Activated naive CD4-positive, alpha-beta T cell treated with anti-CD3 and anti-CD28 coated beads for 36 hours (primary cell): ENCODE results near the gene DEK. TPM values are rescaled to one million over a fixed set of nuclear protein-coding genes. Genes with fewer than 3 reads are reported as not detected.
A peak's percentile ranks its signal among the peaks of the same experiment; 100 is the strongest.

ENCODE experiments used
- CTCF ChIA-PET: fragments of 350-600 bp; sonication (Branson Sonifier 250); formaldehyde crosslinking; loops from one replicate; lab custom pipeline; 2021; ENCODE audit warnings: antibody characterized with exemption; lab: Charles Lee
- DNase-seq: peaks from one replicate; pipeline ENCODE4 v3.0.0-alpha.2; 2020
- H3K27ac Mint-ChIP-seq: one replicate; pipeline ENCODE4 v1.8.0; 2021; ENCODE audit warnings: mild to moderate bottlenecking, mixed read lengths
- H3K27me3 Mint-ChIP-seq: one replicate; pipeline ENCODE4 v1.8.0; 2021; ENCODE audit warnings: low read depth, mixed read lengths
- H3K36me3 Mint-ChIP-seq: one replicate; pipeline ENCODE4 v1.8.0; 2021; ENCODE audit warnings: low read depth, mixed read lengths
- H3K4me1 Mint-ChIP-seq: one replicate; pipeline ENCODE4 v1.8.0; 2021; ENCODE audit warnings: low read depth, mixed read lengths
- H3K4me3 Mint-ChIP-seq: one replicate; pipeline ENCODE4 v1.8.0; 2021; ENCODE audit warnings: mild to moderate bottlenecking, moderate library complexity, mixed read lengths
- H3K9me3 Mint-ChIP-seq: one replicate; pipeline ENCODE4 v1.8.0; 2021; ENCODE audit warnings: mixed read lengths
- intact Hi-C: fragments of 100-400 bp; cut with micrococcal nuclease; formaldehyde crosslinking; loops from one replicate; pipeline ENCODE4 v1.15.1; 2023
- total RNA-seq, 2 experiments: library from RNA; stranded (reverse); gene quantifications; one replicate each; pipeline ENCODE4 v1.2.3, GENCODE V29; 2021

Gene DEK
- total RNA-seq, 2 experiments from 2014 or later: 200 to 203 TPM

DNA sequence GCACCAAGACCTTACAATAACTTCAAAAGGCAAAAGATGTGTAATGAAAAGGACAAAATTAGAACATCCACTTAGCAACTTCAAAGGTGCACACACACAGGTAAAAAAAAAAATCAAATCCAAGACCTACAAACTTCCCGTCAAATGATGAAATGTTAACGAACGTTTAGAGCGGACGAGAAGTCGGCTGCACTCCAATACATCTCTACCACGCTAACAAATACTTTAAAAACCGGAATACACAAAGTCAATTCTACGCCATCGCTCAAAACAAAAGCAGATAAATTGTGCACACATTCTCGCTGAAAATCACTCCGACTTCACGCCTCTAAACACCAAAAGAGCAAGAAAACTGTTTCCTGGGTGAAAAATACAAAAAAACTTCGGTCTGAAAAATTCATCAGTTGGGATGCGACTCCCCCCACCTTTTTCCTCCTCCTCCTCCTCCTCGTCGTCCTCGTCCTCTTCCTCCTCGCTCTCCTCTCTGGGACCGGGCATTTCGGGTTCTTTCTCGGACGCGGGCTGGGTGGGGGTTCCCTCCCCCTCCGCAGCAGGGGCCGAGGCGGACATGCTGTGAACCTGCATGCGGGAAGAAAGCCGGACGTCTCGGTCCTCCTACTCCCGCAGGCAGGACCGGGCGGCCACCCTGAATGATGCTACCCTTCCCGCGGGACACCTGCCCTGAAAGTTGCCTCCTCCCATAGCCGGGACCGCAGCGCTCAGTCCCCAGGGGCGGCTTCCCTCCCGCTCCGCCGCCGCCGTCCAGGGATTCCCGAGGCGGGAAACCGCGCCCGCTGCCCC lies 712 bp downstream of the DEK start:
- Mint-ChIP-seq H3K27ac (peak overlapping the region; percentile 98), H3K4me1 (peaks cover 51% of the 10 kb centered on the region), H3K27me3 (no peaks in the 10 kb centered on the region), H3K4me3 (peak overlapping the region; percentile 96), H3K36me3 (peaks cover 44% of the 10 kb centered on the region), H3K9me3 (peaks cover 7% of the 10 kb centered on the region)
- DNase-seq: peak; percentile 27
- CTCF ChIA-PET: interaction anchor here (0.6 kb wide), 1 partner anchor 11 kb away, joined by 4 read pairs; no protein-coding TSS in a partner anchor
- intact Hi-C loops: loop anchor here (1.0 to 5.0 kb wide), 10 partner anchors 22 to 1941 kb away; partner anchors contain the start of genes FAM8A1, KDM1B, NUP153 and RNF144B

DNA sequence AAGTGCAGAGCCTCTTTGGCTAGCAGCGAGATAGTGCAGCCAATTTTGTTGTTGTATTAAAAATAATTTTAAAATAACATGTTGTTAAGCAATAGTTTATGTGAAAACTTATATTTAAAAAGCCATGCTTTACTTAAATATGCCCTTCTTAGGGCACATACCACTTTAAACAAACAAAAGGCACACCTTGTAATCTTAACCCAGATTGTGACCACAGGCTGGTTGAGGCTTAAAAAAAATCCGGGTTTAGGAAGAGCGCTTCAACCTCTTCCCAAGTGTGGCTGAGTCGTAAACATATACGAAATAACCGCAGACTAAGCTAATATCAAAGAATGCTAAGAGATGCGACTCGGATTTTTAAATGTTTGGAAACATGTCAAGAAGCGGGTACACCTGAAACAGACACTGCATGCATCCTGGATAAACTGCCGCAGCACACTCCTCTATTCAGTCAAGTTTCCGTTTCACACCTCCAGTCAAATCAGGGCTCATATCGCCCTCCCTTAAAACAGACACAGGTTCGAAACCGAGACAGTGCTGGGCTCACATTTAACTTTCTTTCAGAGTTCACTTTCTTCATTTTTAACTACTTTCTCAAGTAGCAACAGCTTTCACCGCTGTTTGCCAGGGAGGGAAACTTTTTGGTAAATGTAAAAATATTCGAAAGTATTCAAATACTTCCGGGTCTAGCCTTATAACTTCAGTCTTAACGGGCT lies 1.5 kb downstream of the DEK start:
- H3K36me3 Mint-ChIP-seq: peaks cover 48% of the 10 kb centered on the region
- peak overlapping the region; percentile 98 for H3K27ac Mint-ChIP-seq
- H3K4me1 Mint-ChIP-seq: peaks cover 52% of the 10 kb centered on the region
- intact Hi-C loops: loop anchor here (1.0 to 5.0 kb wide), 9 partner anchors 22 to 1941 kb away; partner anchors contain the start of genes FAM8A1, KDM1B, NUP153 and TPMT
- peaks cover 7% of the 10 kb centered on the region for H3K9me3 Mint-ChIP-seq
- CTCF ChIA-PET: interaction anchor here (0.6 kb wide), 1 partner anchor 12 kb away, joined by 4 read pairs; no protein-coding TSS in a partner anchor
- H3K4me3 Mint-ChIP-seq: peak overlapping the region; percentile 96
- H3K27me3 Mint-ChIP-seq: no peaks in the 10 kb centered on the region
- DNase-seq: peak; percentile 76

DNA sequence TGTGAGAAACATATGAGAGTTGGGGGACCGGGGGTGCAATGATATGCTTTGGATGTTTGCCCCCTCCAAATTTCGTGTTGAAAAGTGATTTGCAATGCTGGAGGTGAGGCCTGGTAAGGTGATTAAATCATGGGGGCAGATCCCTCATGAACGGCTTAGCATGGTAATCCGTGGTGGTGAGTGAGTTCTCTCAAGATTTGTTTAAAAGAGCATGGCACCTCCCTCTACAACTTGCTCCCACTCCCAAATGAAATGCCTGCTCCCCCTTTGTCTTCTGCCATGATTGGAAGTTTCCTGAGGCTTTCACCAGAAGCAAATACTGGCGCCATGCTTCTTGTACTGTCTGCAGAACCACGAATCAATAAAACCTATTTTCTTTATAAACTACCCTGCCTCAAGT lies 2.5 kb downstream of the DEK start:
- Mint-ChIP-seq H3K36me3 (peaks cover 57% of the 10 kb centered on the region), H3K4me1 (peaks cover 52% of the 10 kb centered on the region), H3K9me3 (peaks cover 7% of the 10 kb centered on the region), H3K27ac (no peak overlapping the region), H3K27me3 (no peaks in the 10 kb centered on the region), H3K4me3 (peak overlapping the region; percentile 39)
- intact Hi-C loops: loop anchor here (2.0 to 5.0 kb wide), 2 partner anchors 139 to 1940 kb away; no protein-coding TSS in a partner anchor
- DNase-seq: no peak
- CTCF ChIA-PET: no interaction called here

DNA sequence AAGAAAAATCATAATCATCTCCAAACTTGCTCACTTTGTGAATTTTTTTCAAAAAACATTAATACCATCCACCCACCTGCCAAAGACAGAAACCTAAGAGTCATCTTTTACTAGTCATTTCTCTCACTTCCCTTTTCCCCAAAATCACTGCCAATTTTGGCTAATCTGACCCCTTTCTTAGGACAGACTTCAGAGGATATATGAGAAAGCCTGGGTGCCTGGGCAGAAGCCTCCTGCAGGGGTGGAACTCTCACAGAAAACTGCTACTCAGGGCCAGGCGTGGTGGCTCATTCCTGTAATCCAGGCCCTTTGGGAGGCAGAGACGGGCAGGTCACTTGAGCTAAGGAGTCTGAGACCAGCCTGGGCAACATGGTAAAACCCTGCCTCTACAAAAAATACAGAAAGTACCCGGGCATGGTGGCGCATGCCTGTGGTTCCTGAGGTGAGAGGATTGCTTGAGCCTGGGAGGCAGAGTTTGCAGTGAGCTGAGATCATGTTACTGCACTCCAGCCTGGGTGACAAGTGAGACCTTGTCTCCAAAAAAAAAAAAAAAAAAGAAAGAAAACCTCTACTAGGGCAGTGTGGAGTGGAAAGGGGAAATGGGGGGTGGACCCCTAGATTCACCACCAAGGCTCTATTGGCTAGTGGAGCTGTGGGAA lies 3.8 kb downstream of the DEK start:
- H3K36me3 Mint-ChIP-seq: peaks cover 64% of the 10 kb centered on the region
- CTCF ChIA-PET: interaction anchor here (0.6 to 1.0 kb wide), 2 partner anchors 9 to 45 kb away, joined by 4 read pairs; no protein-coding TSS in a partner anchor
- peak overlapping the region; percentile 6 for H3K27ac Mint-ChIP-seq
- peaks cover 50% of the 10 kb centered on the region for H3K4me1 Mint-ChIP-seq
- H3K9me3 Mint-ChIP-seq: peaks cover 5% of the 10 kb centered on the region
- DNase-seq: peak; percentile 44
- intact Hi-C loops: loop anchor here (5.0 kb wide), 1 partner anchor 1938 kb away; no protein-coding TSS in a partner anchor
- H3K4me3 Mint-ChIP-seq: peak overlapping the region; percentile 2
- no peaks in the 10 kb centered on the region for H3K27me3 Mint-ChIP-seq

DNA sequence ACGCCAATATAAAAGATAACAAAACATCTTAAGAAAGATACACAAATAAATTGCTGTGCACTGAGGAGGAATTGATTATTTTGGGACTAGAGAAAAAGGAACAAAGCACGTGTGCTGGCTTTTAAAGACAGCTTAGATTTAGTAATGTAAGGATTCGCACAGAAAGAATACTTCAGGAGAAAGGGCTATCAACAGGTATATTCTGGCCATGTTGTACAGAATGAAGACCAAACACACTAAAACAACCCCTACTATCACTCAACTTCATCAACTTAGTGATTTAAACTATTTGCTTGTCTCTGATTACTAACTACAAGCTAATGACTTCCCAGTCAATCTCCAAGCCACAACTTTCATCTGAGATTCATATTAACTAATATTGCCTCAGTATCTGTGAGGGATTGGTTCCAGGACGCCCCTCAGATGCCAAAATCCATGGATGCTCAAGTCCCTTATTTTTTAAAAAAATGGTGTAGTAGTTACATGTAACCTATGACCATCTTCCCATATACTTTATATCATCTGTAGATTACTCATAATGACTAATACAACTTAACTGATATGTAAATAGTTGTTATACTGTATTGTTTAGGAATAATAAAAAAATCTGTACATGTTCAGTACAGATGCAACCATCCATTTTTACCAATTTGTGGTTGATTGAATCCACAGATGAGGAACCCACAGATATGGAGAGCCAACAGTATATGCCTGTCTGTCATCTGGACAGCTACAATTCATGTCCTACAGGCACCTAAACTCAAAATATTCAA lies 4.5 kb downstream of the DEK start:
- H3K9me3 Mint-ChIP-seq: no peaks in the 10 kb centered on the region
- no peaks in the 10 kb centered on the region for H3K27me3 Mint-ChIP-seq
- peak overlapping the region; percentile 6 for H3K27ac Mint-ChIP-seq
- intact Hi-C loops: loop anchor here (5.0 kb wide), 1 partner anchor 1938 kb away; no protein-coding TSS in a partner anchor
- peaks cover 71% of the 10 kb centered on the region for H3K36me3 Mint-ChIP-seq
- no peak overlapping the region for H3K4me3 Mint-ChIP-seq
- H3K4me1 Mint-ChIP-seq: peaks cover 43% of the 10 kb centered on the region
- CTCF ChIA-PET: interaction anchor here (0.7 kb wide), 1 partner anchor 13 kb away, joined by 3 read pairs; no protein-coding TSS in a partner anchor
- no peak for DNase-seq

DNA sequence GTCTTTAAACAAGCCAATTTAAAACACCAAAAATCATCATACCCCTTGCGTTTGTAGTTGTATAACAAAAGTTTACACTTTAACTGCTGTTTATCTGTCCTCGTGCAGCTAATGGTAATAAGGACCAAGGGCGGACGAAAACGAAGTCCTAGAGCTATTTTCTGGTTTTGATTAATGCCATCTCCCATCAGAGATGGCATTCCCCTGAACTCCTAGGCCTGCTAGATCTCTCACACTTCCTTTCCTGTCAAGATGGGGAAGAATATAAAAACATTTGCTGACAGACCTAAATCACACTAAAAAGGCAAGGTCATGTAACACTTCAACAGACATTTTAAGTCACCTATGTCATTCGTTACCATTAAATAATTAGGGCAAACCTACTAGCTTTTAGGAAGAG lies 9.5 kb downstream of the DEK start:
- CTCF ChIA-PET: no interaction called here
- Mint-ChIP-seq H3K9me3 (no peaks in the 10 kb centered on the region), H3K4me3 (no peak overlapping the region), H3K27me3 (no peaks in the 10 kb centered on the region), H3K27ac (no peak overlapping the region), H3K4me1 (peaks cover 17% of the 10 kb centered on the region), H3K36me3 (peaks cover 60% of the 10 kb centered on the region)
- no peak for DNase-seq
- intact Hi-C loops: no loop called here

DNA sequence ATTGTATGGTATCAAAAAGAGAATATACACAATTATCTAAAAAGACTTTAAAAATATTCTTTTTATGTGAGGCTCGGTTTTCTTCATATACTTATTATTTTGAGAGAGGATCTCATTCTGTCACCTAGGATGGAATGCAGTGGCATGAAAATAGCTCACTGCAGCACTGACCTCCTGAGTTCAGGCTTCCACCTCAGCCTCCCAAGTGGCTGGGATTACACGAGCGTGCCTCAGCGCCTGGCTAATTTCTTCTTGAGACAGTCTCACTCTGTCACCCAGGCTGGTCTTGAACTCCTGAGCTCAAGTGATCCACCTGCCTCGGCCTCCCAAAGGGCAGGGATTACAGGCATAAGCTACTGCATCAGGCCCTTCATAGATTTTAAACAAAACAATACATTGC lies 10.7 kb downstream of the DEK start:
- H3K27ac Mint-ChIP-seq: no peak overlapping the region
- no peaks in the 10 kb centered on the region for H3K27me3 Mint-ChIP-seq
- CTCF ChIA-PET: no interaction called here
- no peak overlapping the region for H3K4me3 Mint-ChIP-seq
- H3K9me3 Mint-ChIP-seq: no peaks in the 10 kb centered on the region
- H3K4me1 Mint-ChIP-seq: peaks cover 14% of the 10 kb centered on the region
- intact Hi-C loops: no loop called here
- H3K36me3 Mint-ChIP-seq: peaks cover 63% of the 10 kb centered on the region
- DNase-seq: no peak

DNA sequence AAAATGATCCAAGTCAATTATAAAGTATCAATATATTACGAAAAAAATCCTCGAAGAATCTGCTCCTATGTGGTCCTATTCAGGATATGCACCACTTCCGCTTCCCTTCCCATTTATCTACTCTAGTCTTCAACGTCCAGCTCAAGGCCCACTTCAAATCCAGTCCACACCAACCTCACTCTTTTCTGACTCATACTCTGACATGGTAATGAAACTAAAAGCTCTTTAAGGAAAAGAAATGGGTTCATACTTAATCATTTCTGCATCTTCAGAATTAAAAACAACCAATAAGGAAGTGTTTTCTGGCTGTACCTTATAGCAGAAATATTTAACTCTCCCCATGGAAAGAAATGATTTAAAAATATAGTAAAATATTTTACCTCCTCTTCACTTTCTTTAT lies 15.1 kb downstream of the DEK start:
- no peak for DNase-seq
- CTCF ChIA-PET: no interaction called here
- no peaks in the 10 kb centered on the region for H3K27me3 Mint-ChIP-seq
- peaks cover 32% of the 10 kb centered on the region for H3K4me1 Mint-ChIP-seq
- H3K36me3 Mint-ChIP-seq: peaks cover 71% of the 10 kb centered on the region
- H3K27ac Mint-ChIP-seq: no peak overlapping the region
- H3K4me3 Mint-ChIP-seq: no peak overlapping the region
- H3K9me3 Mint-ChIP-seq: no peaks in the 10 kb centered on the region
- intact Hi-C loops: no loop called here

DNA sequence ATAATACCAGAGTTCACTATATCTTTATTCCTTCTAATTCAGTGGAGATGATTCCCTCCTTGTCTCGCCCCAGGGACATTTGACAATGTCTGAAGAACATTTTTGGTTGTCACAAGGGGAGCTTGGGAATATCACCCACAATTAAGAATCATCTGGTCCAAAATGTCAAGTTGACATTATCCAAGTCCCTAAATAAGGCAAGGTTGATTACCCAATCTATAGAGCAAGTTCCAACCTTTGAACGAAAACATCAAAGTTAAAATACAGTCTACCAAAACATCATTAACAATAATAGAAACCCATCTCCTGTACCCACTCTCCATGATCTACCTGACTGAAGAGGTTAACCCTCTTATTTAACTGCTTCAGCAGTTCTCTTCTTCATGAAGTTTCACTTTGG lies 15.6 kb downstream of the DEK start:
- Mint-ChIP-seq H3K27me3 (no peaks in the 10 kb centered on the region), H3K27ac (no peak overlapping the region), H3K4me3 (no peak overlapping the region), H3K36me3 (peaks cover 72% of the 10 kb centered on the region), H3K4me1 (peaks cover 35% of the 10 kb centered on the region), H3K9me3 (no peaks in the 10 kb centered on the region)
- DNase-seq: no peak
- intact Hi-C loops: no loop called here
- CTCF ChIA-PET: no interaction called here

DNA sequence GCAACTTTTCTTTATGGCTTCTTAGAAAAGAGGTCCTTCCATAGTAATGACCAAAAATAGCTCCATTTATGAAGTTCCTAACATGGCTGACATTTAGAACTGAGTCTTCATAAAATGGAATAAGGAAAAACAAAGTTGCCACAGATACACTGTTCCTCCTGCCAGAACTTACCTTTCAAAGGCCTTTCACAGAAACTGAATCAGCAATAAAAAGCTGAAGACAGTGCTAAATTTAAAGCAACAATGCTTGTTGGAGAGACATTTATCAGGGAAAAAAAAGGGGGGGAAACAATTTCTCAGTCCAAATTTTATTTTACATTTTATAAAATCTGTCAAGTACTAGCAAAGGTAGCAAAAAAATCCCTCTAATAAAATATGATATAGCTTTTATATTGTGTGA lies 17.3 kb downstream of the DEK start:
- no peak overlapping the region for H3K4me3 Mint-ChIP-seq
- no peak overlapping the region for H3K27ac Mint-ChIP-seq
- peaks cover 77% of the 10 kb centered on the region for H3K36me3 Mint-ChIP-seq
- no peaks in the 10 kb centered on the region for H3K9me3 Mint-ChIP-seq
- peaks cover 44% of the 10 kb centered on the region for H3K4me1 Mint-ChIP-seq
- intact Hi-C loops: no loop called here
- CTCF ChIA-PET: interaction anchor here (1.1 kb wide), 1 partner anchor 13 kb away, joined by 3 read pairs; no protein-coding TSS in a partner anchor
- no peaks in the 10 kb centered on the region for H3K27me3 Mint-ChIP-seq
- no peak for DNase-seq

DNA sequence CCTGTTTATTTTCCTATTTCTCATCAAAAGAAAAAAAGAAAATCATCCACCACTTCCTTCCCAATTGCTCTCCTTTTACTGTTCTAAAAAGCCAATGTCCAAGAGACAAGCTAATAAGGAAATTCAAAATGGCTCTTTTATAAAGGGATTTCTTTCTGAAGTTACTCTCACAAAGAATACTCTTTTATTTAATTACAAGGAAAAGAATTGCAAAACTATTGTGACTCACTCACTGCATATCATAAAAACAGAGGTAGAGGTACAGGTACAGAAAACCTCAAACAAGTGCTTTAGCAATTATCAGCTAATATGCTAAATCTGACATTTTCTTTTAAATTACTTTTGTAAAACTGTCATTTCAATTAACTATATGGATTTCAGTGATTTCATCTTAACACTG lies 18.1 kb downstream of the DEK start:
- no peak for DNase-seq
- Mint-ChIP-seq H3K27me3 (no peaks in the 10 kb centered on the region), H3K4me3 (no peak overlapping the region), H3K36me3 (peaks cover 75% of the 10 kb centered on the region), H3K9me3 (no peaks in the 10 kb centered on the region), H3K27ac (no peak overlapping the region), H3K4me1 (peaks cover 52% of the 10 kb centered on the region)
- intact Hi-C loops: no loop called here
- CTCF ChIA-PET: no interaction called here
